ENCODE measurements around the gene C22orf23.
A peak's percentile ranks its signal among the peaks of the same experiment; 100 is the strongest.

Gene C22orf23

DNA sequence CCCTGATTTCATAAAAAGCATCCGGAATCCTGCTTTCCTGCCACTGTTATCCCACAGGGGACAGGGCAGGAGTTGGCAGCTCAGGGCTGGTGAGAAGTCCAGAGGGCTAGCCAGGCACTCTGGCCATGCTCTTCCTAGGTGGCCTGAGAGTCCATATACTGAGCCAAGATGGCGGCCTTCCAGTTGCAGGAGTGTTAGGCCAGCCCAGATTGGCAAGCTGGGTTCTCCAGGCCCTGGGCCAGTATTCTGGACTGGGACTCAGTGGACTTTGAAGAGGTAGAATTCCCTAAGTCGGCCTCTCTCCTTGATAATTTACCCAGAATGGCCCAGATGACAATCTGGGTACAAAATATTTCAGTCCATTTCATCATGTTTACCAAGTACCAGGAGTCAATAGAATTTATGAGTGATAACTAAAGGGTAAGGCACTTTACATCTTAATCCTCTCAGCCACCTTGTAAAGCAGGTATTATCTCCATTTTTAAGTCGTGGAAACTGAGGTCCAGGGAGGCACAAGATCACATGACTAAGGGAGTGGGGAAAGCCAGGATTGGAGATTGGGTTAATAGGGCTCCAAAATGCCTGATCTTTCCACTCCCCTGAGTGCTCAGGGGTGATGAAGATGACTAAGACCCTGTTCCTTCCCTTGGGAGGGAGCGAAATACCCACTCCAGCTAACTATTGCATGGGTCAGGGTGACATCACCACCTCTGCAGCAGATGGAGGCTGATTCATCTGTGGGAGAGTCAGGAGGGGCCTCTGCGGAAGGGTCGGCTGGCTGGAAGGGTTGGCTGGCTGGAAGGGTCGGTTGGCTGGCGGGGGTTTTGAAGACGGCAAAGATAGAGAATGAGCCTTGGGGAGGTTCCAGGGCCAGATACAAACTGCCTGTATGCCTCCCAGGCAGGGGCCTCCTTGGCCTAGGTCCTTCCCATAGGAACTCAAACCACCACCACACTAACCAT is 48.5 kb downstream of the C22orf23 start:
- Histone ChIP-seq H3K4me2 (ENCODE audit: low read length) (peak overlapping the region; percentile 90), H3K4me1 (ENCODE audit: control insufficient read depth, insufficient read depth, low read length) (peaks cover 29% of the 10 kb centered on the region), H3K4me3 (ENCODE audit: low read length) (peak overlapping the region; percentile 73), H3K9me3 (replicated peaks; ENCODE audit: low read length) (no peaks in the 10 kb centered on the region), H3K36me3 (ENCODE audit: insufficient read depth, low read length) (no peaks in the 10 kb centered on the region), H3K27me3 (ENCODE audit: control insufficient read depth, insufficient read depth, low read length) (no peaks in the 10 kb centered on the region), H3K9ac (ENCODE audit: low read depth, low read length) (peak overlapping the region; percentile 90)

DNA sequence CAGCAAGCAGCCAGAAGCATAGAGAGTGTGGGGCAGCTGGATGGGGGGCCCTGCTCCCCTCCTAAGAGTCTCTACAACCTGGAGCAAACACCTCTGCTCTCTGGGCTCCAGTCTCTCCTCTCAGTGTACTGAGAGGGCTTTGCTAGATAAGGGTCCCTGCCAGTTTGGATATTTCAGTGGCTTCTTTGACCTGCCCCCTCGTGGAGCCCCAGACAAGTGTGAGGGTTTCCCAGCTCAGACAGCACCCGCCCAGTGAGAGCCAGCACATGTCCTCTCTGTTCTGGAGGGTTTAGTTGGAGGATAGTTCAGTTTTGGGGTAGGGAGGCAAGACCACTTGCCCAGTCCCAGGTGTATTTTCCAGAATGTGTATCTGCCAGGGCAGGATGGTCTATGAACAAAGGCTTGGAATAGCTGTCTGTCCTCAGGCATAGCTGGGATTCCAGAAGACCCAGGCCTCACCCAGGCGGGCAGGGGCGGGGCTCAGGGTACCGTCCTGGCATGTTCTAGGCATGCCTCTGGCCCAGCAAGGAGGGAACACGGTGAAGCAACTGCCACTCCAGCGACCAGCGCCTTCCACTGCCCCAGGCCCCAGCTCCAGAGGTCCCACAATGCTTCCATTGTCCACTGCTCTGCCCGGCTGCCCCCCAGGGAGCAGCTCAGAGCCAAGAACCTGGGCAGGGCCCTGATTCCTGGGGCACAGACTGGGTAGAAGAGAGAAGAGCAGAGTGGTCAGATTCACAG is 54.8 kb downstream of the C22orf23 start:
- Histone ChIP-seq H3K4me1 (ENCODE audit: control insufficient read depth, insufficient read depth, low read length) (peaks cover 15% of the 10 kb centered on the region), H3K9ac (ENCODE audit: low read depth, low read length) (peak overlapping the region; percentile 14), H3K9me3 (replicated peaks; ENCODE audit: low read length) (no peaks in the 10 kb centered on the region)

DNA sequence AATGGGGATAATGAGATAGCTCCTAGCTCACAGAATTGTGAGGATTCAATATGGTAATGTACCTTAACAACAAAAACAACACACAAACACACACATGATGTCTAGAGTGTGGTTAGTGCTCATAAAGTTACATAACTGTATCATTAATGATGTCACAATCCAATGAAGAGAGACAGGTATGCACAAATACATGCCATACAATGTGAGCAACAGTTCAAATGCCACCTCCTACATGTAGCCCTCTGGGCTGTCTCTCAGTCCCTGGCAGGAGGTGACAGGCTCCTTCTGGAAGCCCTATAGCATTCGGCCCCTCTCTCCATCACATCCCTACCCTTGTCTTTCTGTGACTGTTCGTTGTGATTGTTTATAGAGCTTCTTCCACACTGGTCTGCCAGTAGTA is 55.6 kb downstream of the C22orf23 start:
- Histone ChIP-seq H3K27me3 (ENCODE audit: control insufficient read depth, insufficient read depth, low read length) (no peaks in the 10 kb centered on the region), H3K9ac (ENCODE audit: low read depth, low read length) (no peak overlapping the region), H3K36me3 (ENCODE audit: insufficient read depth, low read length) (no peaks in the 10 kb centered on the region), H3K4me2 (ENCODE audit: low read length) (no peak overlapping the region), H3K4me3 (ENCODE audit: low read length) (no peak overlapping the region), H3K4me1 (ENCODE audit: control insufficient read depth, insufficient read depth, low read length) (peaks cover 15% of the 10 kb centered on the region), H3K9me3 (replicated peaks; ENCODE audit: low read length) (no peaks in the 10 kb centered on the region)

More for the DNA sequence above, 54.8 kb downstream of the C22orf23 start:
- H3K27me3 ChIP-seq (ENCODE audit: control insufficient read depth, insufficient read depth, low read length): no peaks in the 10 kb centered on the region
- H3K4me2 ChIP-seq (ENCODE audit: low read length): no peak overlapping the region
- no peaks in the 10 kb centered on the region for H3K36me3 ChIP-seq (ENCODE audit: insufficient read depth, low read length)
- H3K4me3 ChIP-seq (ENCODE audit: low read length): no peak overlapping the region

DNA sequence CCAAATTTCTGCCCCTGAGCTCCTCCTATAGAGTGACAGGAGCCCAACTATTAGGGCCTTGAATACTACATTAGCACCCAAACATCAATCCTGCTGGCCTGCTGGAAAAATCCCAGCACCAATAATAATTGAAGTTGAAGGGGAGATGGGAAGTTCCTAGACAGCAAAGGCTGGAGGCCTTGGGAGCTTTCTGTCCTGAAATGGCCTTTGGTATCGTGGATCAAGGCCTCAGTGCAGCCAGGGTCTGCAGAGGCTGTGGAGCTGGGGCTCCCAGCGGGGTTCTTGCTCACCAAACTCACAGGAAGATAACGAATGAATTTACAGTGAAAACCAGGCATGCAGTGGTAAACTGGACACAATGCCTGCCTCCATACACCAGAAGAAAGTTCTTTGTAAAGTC is 56.5 kb downstream of the C22orf23 start:
- H3K9me3 ChIP-seq (replicated peaks; ENCODE audit: low read length): no peaks in the 10 kb centered on the region
- H3K27me3 ChIP-seq (ENCODE audit: control insufficient read depth, insufficient read depth, low read length): no peaks in the 10 kb centered on the region
- H3K36me3 ChIP-seq (ENCODE audit: insufficient read depth, low read length): no peaks in the 10 kb centered on the region
- H3K4me2 ChIP-seq (ENCODE audit: low read length): no peak overlapping the region
- no peak overlapping the region for H3K4me3 ChIP-seq (ENCODE audit: low read length)
- no peak overlapping the region for H3K9ac ChIP-seq (ENCODE audit: low read depth, low read length)
- peaks cover 15% of the 10 kb centered on the region for H3K4me1 ChIP-seq (ENCODE audit: control insufficient read depth, insufficient read depth, low read length)

DNA sequence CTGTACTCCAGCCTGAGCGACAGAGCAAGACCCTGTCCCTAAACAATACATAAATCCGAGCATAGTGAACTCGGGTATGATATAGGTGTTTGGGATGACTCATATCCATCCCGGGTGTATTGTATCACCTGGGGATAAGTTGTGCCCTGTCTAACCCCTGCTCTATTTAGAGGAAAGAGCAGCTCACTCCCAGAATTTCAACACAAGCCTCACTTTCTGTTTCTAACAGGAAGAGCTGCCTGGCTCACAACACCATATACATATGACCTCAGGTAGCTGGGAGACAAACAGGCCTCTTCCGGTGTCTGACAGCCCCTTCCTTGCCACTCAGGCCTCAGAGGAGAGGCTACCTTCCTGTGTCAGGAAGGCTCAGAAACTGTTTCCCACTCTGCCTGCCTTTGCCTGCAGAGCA is 57.2 kb downstream of the C22orf23 start:
- Histone ChIP-seq H3K27me3 (ENCODE audit: control insufficient read depth, insufficient read depth, low read length) (no peaks in the 10 kb centered on the region), H3K4me3 (ENCODE audit: low read length) (no peak overlapping the region), H3K9ac (ENCODE audit: low read depth, low read length) (no peak overlapping the region), H3K9me3 (replicated peaks; ENCODE audit: low read length) (no peaks in the 10 kb centered on the region), H3K36me3 (ENCODE audit: insufficient read depth, low read length) (peaks cover 3% of the 10 kb centered on the region), H3K4me1 (ENCODE audit: control insufficient read depth, insufficient read depth, low read length) (peaks cover 15% of the 10 kb centered on the region), H3K4me2 (ENCODE audit: low read length) (no peak overlapping the region)

DNA sequence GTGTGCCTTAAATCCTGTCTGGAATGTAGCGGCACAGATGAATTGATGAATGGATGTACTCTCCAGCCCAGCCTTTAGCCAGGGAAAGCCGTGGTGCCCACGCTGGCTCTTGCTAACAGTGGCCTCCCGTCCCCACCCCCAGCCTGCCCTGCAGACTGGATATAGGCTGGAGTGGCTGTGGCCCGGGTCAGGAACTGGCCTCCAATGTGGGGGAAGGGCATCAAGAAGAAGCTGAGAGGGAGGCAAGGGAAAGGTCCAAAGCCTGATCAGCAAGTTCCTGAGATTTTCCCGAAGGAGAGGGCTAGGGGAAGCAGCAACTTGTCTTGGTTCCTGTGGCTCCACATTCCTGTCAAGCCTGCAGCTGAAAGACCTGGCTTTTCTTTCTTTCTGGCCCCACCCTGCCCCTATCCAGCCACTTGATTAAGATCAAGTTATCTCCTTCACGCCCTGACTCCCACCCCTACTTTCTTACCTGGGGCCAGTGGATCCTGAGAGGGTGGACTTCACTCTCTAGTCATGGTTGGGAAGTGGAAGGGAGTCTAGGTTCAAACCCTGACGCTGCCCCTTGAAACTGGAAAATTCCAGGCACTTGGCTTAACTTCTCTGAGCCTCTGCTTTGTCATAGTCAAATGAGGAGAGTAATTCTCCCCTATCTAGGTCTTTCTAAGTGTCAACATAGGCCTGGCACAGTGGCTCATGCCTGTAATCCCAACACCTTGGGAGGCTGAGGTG is 58.3 kb downstream of the C22orf23 start:
- Histone ChIP-seq H3K27me3 (ENCODE audit: control insufficient read depth, insufficient read depth, low read length) (no peaks in the 10 kb centered on the region), H3K4me3 (ENCODE audit: low read length) (no peak overlapping the region), H3K4me1 (ENCODE audit: control insufficient read depth, insufficient read depth, low read length) (peaks cover 15% of the 10 kb centered on the region), H3K4me2 (ENCODE audit: low read length) (no peak overlapping the region), H3K9ac (ENCODE audit: low read depth, low read length) (no peak overlapping the region), H3K9me3 (replicated peaks; ENCODE audit: low read length) (no peaks in the 10 kb centered on the region), H3K36me3 (ENCODE audit: insufficient read depth, low read length) (peaks cover 5% of the 10 kb centered on the region)

DNA sequence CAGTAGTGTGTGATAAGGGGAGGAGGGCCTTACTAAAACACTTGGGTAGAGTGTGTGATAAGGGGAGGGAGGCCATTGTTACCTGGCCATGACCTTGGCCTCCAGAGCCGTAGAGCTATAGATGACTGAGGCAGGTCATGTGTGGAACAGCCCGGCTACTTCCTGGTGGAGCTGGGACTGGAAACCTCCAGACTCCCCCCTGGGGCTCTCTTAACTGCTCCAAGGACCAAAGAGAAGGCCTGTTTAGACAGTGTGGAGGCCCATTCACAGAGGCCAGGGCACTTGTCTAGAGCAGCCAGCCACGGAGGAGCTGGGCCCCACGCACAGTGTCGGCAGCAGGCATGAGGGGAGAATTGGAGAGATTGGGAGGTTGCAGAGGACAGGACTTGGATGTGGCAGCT is 59.8 kb downstream of the C22orf23 start:
- no peaks in the 10 kb centered on the region for H3K9me3 ChIP-seq (replicated peaks; ENCODE audit: low read length)
- H3K27me3 ChIP-seq (ENCODE audit: control insufficient read depth, insufficient read depth, low read length): no peaks in the 10 kb centered on the region
- no peak overlapping the region for H3K9ac ChIP-seq (ENCODE audit: low read depth, low read length)
- H3K4me1 ChIP-seq (ENCODE audit: control insufficient read depth, insufficient read depth, low read length): peaks cover 10% of the 10 kb centered on the region
- no peak overlapping the region for H3K4me2 ChIP-seq (ENCODE audit: low read length)
- peaks cover 15% of the 10 kb centered on the region for H3K36me3 ChIP-seq (ENCODE audit: insufficient read depth, low read length)
- no peak overlapping the region for H3K4me3 ChIP-seq (ENCODE audit: low read length)
